Measurements from ENCODE around the gene ADAM12. TPM values are rescaled to one million over a fixed set of nuclear protein-coding genes. Genes with fewer than 3 reads are reported as not detected.

ADAM12 gene
- total and polyA plus RNA-seq, 2 experiments from 2014 or later = 0.13 to 0.87 TPM

GRCh38 chr10:126251778-126252407, 136.4 kb downstream of the ADAM12 start:
- Mint-ChIP-seq H3K27me3 (ENCODE audit: insufficient read depth, low read depth, poor library complexity) (peaks cover 2% of the 10 kb centered on the region), H3K36me3 (ENCODE audit: low read depth) (no peaks in the 10 kb centered on the region; the same call in 2 of the 3 replicates), H3K4me1 (no peaks in the 10 kb centered on the region; the same call in 2 of the 3 replicates), H3K27ac (no peak overlapping the region), H3K9me3 (peaks cover 7% of the 10 kb centered on the region), H3K4me3 (no peak overlapping the region)
- no peak for ATAC-seq
- Histone ChIP-seq H3K4me1 (ENCODE audit: insufficient read depth) (no peaks in the 10 kb centered on the region), H3K4me2 (no peak overlapping the region), H3K79me2 (replicated peaks; ENCODE audit: insufficient read depth) (no peaks in the 10 kb centered on the region), H2AFZ (no peak overlapping the region), H3K36me3 (ENCODE audit: insufficient read depth) (no peaks in the 10 kb centered on the region), H4K20me1 (replicated peaks; ENCODE audit: insufficient read depth) (no peaks in the 10 kb centered on the region), H3K9me2 (ENCODE audit: insufficient read depth) (peaks cover 13% of the 10 kb centered on the region), H3K4me3 (no peak overlapping the region), H3F3A (replicated peaks; ENCODE audit: low read depth) (no peaks in the 10 kb centered on the region), H3K27ac (ENCODE audit: low read depth) (no peak overlapping the region), H3K27me3 (ENCODE audit: insufficient read depth) (no peaks in the 10 kb centered on the region)
- DNase-seq (ENCODE audit: low spot score) = no peak
- TF ChIP-seq POLR2AphosphoS5 (IDR thresholded peaks at IDR 0.05; ENCODE audit: low read depth) = no peak
- no peak for TF ChIP-seq EZH2phosphoT487 (IDR thresholded peaks at IDR 0.05; ENCODE audit: unreplicated experiment)
- TF ChIP-seq ZNF331 (CRISPR knock-in tag; IDR thresholded peaks at IDR 0.05; ENCODE audit: low read depth) = no peak
- TF ChIP-seq ZNF114 (CRISPR knock-in tag; IDR thresholded peaks at IDR 0.05) = no peak

GRCh38 chr10:126250527-126251310, 137.6 kb downstream of the ADAM12 start:
- Histone ChIP-seq H3K9me2 (ENCODE audit: insufficient read depth) (peaks cover 14% of the 10 kb centered on the region), H3K4me3 (no peak overlapping the region), H3K36me3 (ENCODE audit: insufficient read depth) (no peaks in the 10 kb centered on the region), H4K20me1 (replicated peaks; ENCODE audit: insufficient read depth) (no peaks in the 10 kb centered on the region), H3K4me2 (no peak overlapping the region), H3K79me2 (replicated peaks; ENCODE audit: insufficient read depth) (no peaks in the 10 kb centered on the region), H2AFZ (no peak overlapping the region), H3K27me3 (ENCODE audit: insufficient read depth) (no peaks in the 10 kb centered on the region), H3K27ac (ENCODE audit: low read depth) (no peak overlapping the region), H3K4me1 (ENCODE audit: insufficient read depth) (peaks cover 9% of the 10 kb centered on the region), H3F3A (replicated peaks; ENCODE audit: low read depth) (no peaks in the 10 kb centered on the region)
- ATAC-seq (no peak), DNase-seq (ENCODE audit: low spot score) (no peak)
- H3K4me1 Mint-ChIP-seq = no peaks in the 10 kb centered on the region; the same call in 2 of the 3 replicates
- no peak overlapping the region for H3K4me3 Mint-ChIP-seq
- H3K27ac Mint-ChIP-seq = no peak overlapping the region
- H3K36me3 Mint-ChIP-seq (ENCODE audit: low read depth) = no peaks in the 10 kb centered on the region; the same call in 2 of the 3 replicates
- peaks cover 2% of the 10 kb centered on the region for H3K27me3 Mint-ChIP-seq (ENCODE audit: insufficient read depth, low read depth, poor library complexity)
- H3K9me3 Mint-ChIP-seq = peaks cover 7% of the 10 kb centered on the region
- no peak for TF ChIP-seq CTCF (conservative IDR thresholded peaks at IDR 0.05; ENCODE audit: low read depth in 2 of 2)
- no peak for TF ChIP-seq ETS1 (IDR thresholded peaks at IDR 0.05)
- no peak for TF ChIP-seq ZNF114 (CRISPR knock-in tag; IDR thresholded peaks at IDR 0.05)
- no peak for TF ChIP-seq ZNF462 (CRISPR knock-in tag; IDR thresholded peaks at IDR 0.05)
